H1 (cell line): ENCODE data around the gene CYTL1.

Experiments used
- CTCF ChIP-seq, 3 experiments: IDR thresholded peaks; 1 replicate in 2 of 3; 2 replicates in 1 of 3; pipeline versions ENCODE4 v1.5.1 to v1.6.1; 2011; ENCODE audit warnings: low read length in 3 of 3, mild to moderate bottlenecking in 3 of 3, inconsistent platforms in 2 of 3, low read depth in 1 of 3, moderate library complexity in 1 of 3; ENCODE audit not compliant: insufficient read depth in 1 of 3; ENCODE audit errors: control extremely low read depth in 1 of 3
- POLR2A ChIP-seq, 2 experiments: IDR thresholded peaks; 1 replicate in 1 of 2; 2 replicates in 1 of 2; pipeline ENCODE4 v1.6.1; 2011; ENCODE audit warnings: low read depth in 2 of 2, low read length in 2 of 2, mild to moderate bottlenecking in 2 of 2; ENCODE audit errors: control extremely low read depth in 1 of 2
- POLR2AphosphoS5 ChIP-seq: IDR thresholded peaks from 2 replicates; pipeline ENCODE4 v1.6.1; 2011; ENCODE audit warnings: low read depth, low read length
- RXRA ChIP-seq: IDR thresholded peaks from 2 replicates; pipeline ENCODE4 v1.6.1; 2011; ENCODE audit warnings: low read depth, mild to moderate bottlenecking, low read length, moderate library complexity; ENCODE audit not compliant: insufficient read depth

- TF ChIP-seq POLR2A (IDR thresholded peaks at IDR 0.05; ENCODE audit: control extremely low read depth in 1 of 2, low read depth in 2 of 2, low read length in 2 of 2) (no peak), POLR2AphosphoS5 (no peak), RXRA (no peak), CTCF (IDR thresholded peaks at IDR 0.05; ENCODE audit: control extremely low read depth in 1 of 3, insufficient read depth in 1 of 3, low read depth in 1 of 3, low read length in 3 of 3) (no peak)
Measured at GRCh38 chr4:5003372-5003857, 15.8 kb downstream of the CYTL1 start.
